Trophoblast cell (in vitro differentiated cells and primary cell): Measurements from ENCODE around the gene THOC7.
A peak's percentile ranks its signal among the peaks of the same experiment; 100 is the strongest.

Experiments
- DNase-seq, 2 donors: peaks; one replicate each; pipeline ENCODE4 v3.0.0-alpha.2; 2016
- H2AFZ ChIP-seq: 2 replicates; pipeline ENCODE4 v1.6.1; 2013; ENCODE audit warnings: low read length, moderate library complexity, mild to moderate bottlenecking; ENCODE audit not compliant: insufficient read depth, poor library complexity
- H2AK5ac ChIP-seq: 2 replicates; pipeline ENCODE4 v1.6.1; 2013; ENCODE audit warnings: mild to moderate bottlenecking, low read length
- H2BK120ac ChIP-seq: 2 replicates; pipeline ENCODE4 v1.6.1; 2013; ENCODE audit warnings: low read length, mild to moderate bottlenecking, moderate library complexity; ENCODE audit not compliant: insufficient read depth, poor library complexity
- H2BK12ac ChIP-seq: 2 replicates; pipeline ENCODE4 v1.6.1; 2013; ENCODE audit warnings: mild to moderate bottlenecking, low read length, moderate library complexity
- H2BK5ac ChIP-seq: 2 replicates; pipeline ENCODE4 v1.6.1; 2013; ENCODE audit warnings: low read length, low read depth, moderate library complexity, mild to moderate bottlenecking; ENCODE audit not compliant: poor library complexity
- H3K14ac ChIP-seq: 2 replicates; pipeline ENCODE4 v1.6.1; 2013; ENCODE audit warnings: mild to moderate bottlenecking, low read length
- H3K18ac ChIP-seq: 2 replicates; pipeline ENCODE4 v1.6.1; 2013; ENCODE audit warnings: mild to moderate bottlenecking, low read length
- H3K23ac ChIP-seq: 2 replicates; pipeline ENCODE4 v1.6.1; 2013; ENCODE audit warnings: low read length
- H3K27ac ChIP-seq: 2 replicates; pipeline ENCODE4 v1.5.1; 2013; ENCODE audit warnings: low read depth, mild to moderate bottlenecking, inconsistent platforms, low read length, moderate library complexity
- H3K27me3 ChIP-seq: 2 replicates; pipeline ENCODE4 v1.6.1; 2013; ENCODE audit warnings: inconsistent platforms, mild to moderate bottlenecking, low read length, moderate library complexity; ENCODE audit not compliant: insufficient read depth
- H3K36me3 ChIP-seq, 2 experiments: 1 replicate in 1 of 2; 2 replicates in 1 of 2; pipeline ENCODE4 v1.6.1; 2013; ENCODE audit warnings: low read length in 2 of 2, mild to moderate bottlenecking in 2 of 2, moderate library complexity in 1 of 2; ENCODE audit not compliant: insufficient read depth in 2 of 2, control insufficient read depth in 1 of 2
- H3K4ac ChIP-seq: 2 replicates; pipeline ENCODE4 v1.6.1; 2013; ENCODE audit warnings: low read depth, mild to moderate bottlenecking, low read length, moderate library complexity
- H3K4me1 ChIP-seq, 2 experiments: 1 replicate in 1 of 2; 2 replicates in 1 of 2; pipeline ENCODE4 v1.6.1; 2013; ENCODE audit warnings: low read length in 2 of 2, mild to moderate bottlenecking in 2 of 2, moderate library complexity in 1 of 2; ENCODE audit not compliant: insufficient read depth in 2 of 2, control insufficient read depth in 1 of 2
- H3K4me2 ChIP-seq: 2 replicates; pipeline ENCODE4 v1.6.1; 2013; ENCODE audit warnings: inconsistent platforms, mild to moderate bottlenecking, low read length, moderate library complexity
- H3K4me3 ChIP-seq: 2 replicates; pipeline ENCODE4 v1.5.1; 2013; ENCODE audit warnings: mild to moderate bottlenecking, low read depth, low read length, inconsistent platforms
- H3K79me1 ChIP-seq: one replicate; pipeline ENCODE4 v1.6.1; 2013; ENCODE audit warnings: low read length
- H3K79me2 ChIP-seq: 2 replicates; pipeline ENCODE4 v1.6.1; 2013; ENCODE audit warnings: low read length, mild to moderate bottlenecking; ENCODE audit not compliant: control insufficient read depth, insufficient read depth, poor library complexity
- H3K9ac ChIP-seq: 2 replicates; pipeline ENCODE4 v1.6.1; 2013; ENCODE audit warnings: mild to moderate bottlenecking, low read length
- H3K9me3 ChIP-seq: 2 replicates; pipeline ENCODE4 v1.6.1; 2013; ENCODE audit warnings: low read depth, mild to moderate bottlenecking, control low read depth, inconsistent platforms, low read length; ENCODE audit not compliant: insufficient read depth
- H4K12ac ChIP-seq: 2 replicates; pipeline ENCODE4 v1.6.1; 2013; ENCODE audit warnings: low read depth, mild to moderate bottlenecking, low read length, moderate library complexity
- H4K8ac ChIP-seq: 2 replicates; pipeline ENCODE4 v1.6.1; 2013; ENCODE audit warnings: low read depth, mild to moderate bottlenecking, low read length, moderate library complexity
- H4K91ac ChIP-seq: one replicate; pipeline ENCODE4 v1.6.1; 2013; ENCODE audit warnings: low read depth, mild to moderate bottlenecking, low read length, moderate library complexity
- WGBS: extraction: QIAGEN DNeasy Blood & Tissue Kit; methylation state at CpG from one replicate; pipeline ENCODE4 v1.1.7; 2013; ENCODE audit warnings: missing lambda C conversion rate; ENCODE audit not compliant: insufficient read length, insufficient coverage; ENCODE audit errors: extremely low coverage; 5-methylcytosine and 5-hydroxymethylcytosine counted together

Gene THOC7

DNA sequence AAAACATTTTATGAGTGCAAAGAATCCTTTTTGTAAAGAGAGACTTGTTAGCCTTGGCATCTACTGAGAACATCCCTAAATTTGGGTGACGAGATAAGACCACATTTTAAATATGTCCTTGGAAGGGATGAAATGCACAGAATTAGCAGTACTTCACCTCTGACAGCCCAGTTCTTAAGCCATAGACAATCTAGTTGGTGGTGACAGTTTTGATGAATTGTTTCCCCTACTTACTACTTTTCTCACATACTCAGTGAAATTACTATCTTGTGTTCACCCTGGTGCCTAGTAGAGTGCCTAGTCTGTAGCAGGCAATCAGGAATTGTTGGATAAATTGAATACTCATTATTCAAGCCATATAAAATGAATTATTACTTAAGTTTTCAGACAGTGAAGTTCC, 45.2 kb upstream of the THOC7 start:
- Histone ChIP-seq H2AK5ac (no peak overlapping the region), H3K36me3 (peaks cover 0 to 4% of the 10 kb centered on the region in 2 experiments), H4K12ac (no peak overlapping the region), H3K4ac (no peak overlapping the region), H3K4me3 (no peak overlapping the region), H3K27ac (no peak overlapping the region), H3K79me2 (peaks cover 12% of the 10 kb centered on the region), H4K8ac (no peak overlapping the region), H2AFZ (no peak overlapping the region), H3K14ac (no peak overlapping the region), H4K91ac (no peak overlapping the region), H3K18ac (no peak overlapping the region), H2BK120ac (no peak overlapping the region), H3K79me1 (peaks cover 12% of the 10 kb centered on the region), H2BK5ac (no peak overlapping the region), H3K4me1 (peaks cover 2 to 4% of the 10 kb centered on the region in 2 experiments), H3K4me2 (no peak overlapping the region), H3K27me3 (no peaks in the 10 kb centered on the region), H3K23ac (no peak overlapping the region), H2BK12ac (no peak overlapping the region), H3K9ac (no peak overlapping the region), H3K9me3 (no peaks in the 10 kb centered on the region)
- WGBS: no CpG with 5 or more reads among the region's 1 CpG
- no peak for DNase-seq

- no peak overlapping the region for H4K91ac ChIP-seq
- H3K4me2 ChIP-seq: no peak overlapping the region
- DNase-seq: peak in 1 of 2 donors; percentile 23
- H3K18ac ChIP-seq: no peak overlapping the region
- no peak overlapping the region for H3K4me3 ChIP-seq
- H3K27ac ChIP-seq: no peak overlapping the region
- H3K4ac ChIP-seq: no peak overlapping the region
- H3K36me3 ChIP-seq: peaks cover 0 to 4% of the 10 kb centered on the region in 2 experiments
- H4K8ac ChIP-seq: no peak overlapping the region
- H3K9me3 ChIP-seq: no peaks in the 10 kb centered on the region
- H3K23ac ChIP-seq: no peak overlapping the region
- no CpG with 5 or more reads among the region's 2 CpGs for WGBS
- peaks cover 12% of the 10 kb centered on the region for H3K79me1 ChIP-seq
- no peak overlapping the region for H4K12ac ChIP-seq
- H2BK5ac ChIP-seq: no peak overlapping the region
- H3K9ac ChIP-seq: no peak overlapping the region
- peaks cover 1 to 4% of the 10 kb centered on the region in 2 experiments for H3K4me1 ChIP-seq
- peaks cover 11% of the 10 kb centered on the region for H3K79me2 ChIP-seq
- H3K27me3 ChIP-seq: no peaks in the 10 kb centered on the region
- no peak overlapping the region for H2AFZ ChIP-seq
- H2BK12ac ChIP-seq: no peak overlapping the region
- H2AK5ac ChIP-seq: no peak overlapping the region
- no peak overlapping the region for H2BK120ac ChIP-seq
- no peak overlapping the region for H3K14ac ChIP-seq
These were observed 44.6 kb upstream of the THOC7 start for GRCh38 chr3:63908081-63908736.

GRCh38 chr3:63905731-63906620, 42.4 kb upstream of the THOC7 start:
- H3K4ac ChIP-seq: no peak overlapping the region
- no peak overlapping the region for H3K4me2 ChIP-seq
- no peak overlapping the region for H3K9ac ChIP-seq
- no peak overlapping the region for H3K14ac ChIP-seq
- no peaks in the 10 kb centered on the region for H3K79me2 ChIP-seq
- H3K4me3 ChIP-seq: no peak overlapping the region
- DNase-seq: no peak
- no peaks in the 10 kb centered on the region for H3K79me1 ChIP-seq
- no peak overlapping the region for H4K91ac ChIP-seq
- H3K27me3 ChIP-seq: no peaks in the 10 kb centered on the region
- no peak overlapping the region for H2AFZ ChIP-seq
- no peaks in the 10 kb centered on the region for H3K4me1 ChIP-seq
- H2AK5ac ChIP-seq: no peak overlapping the region
- H3K27ac ChIP-seq: no peak overlapping the region
- no CpG with 5 or more reads among the region's 4 CpGs for WGBS
- no peak overlapping the region for H3K18ac ChIP-seq
- no peak overlapping the region for H2BK5ac ChIP-seq
- no peak overlapping the region for H2BK12ac ChIP-seq
- H3K9me3 ChIP-seq: no peaks in the 10 kb centered on the region
- no peak overlapping the region for H3K23ac ChIP-seq
- no peak overlapping the region for H4K8ac ChIP-seq
- H3K36me3 ChIP-seq: peaks cover 0 to 4% of the 10 kb centered on the region in 2 experiments
- H4K12ac ChIP-seq: no peak overlapping the region
- no peak overlapping the region for H2BK120ac ChIP-seq

DNA sequence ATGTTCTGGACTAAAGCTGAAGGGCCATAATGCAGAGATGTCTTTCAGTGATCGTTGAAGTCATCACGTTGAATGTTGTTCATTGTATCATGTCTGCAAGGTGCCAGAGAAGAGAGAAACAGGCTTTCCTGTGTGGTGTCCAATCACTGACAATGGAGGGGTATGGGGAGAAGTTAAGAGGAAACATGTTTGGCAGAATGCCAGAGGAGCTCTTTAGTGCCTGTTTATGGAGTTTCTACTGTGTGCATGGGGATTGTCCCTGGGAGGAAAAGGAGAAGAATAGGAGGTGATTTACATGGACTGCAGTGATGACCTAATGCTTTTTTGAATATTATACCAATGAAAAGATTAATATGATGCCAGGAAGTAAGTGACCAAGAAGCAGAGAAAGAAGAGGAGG, 36.9 kb upstream of the THOC7 start:
- Histone ChIP-seq H3K23ac (no peak overlapping the region), H3K9ac (no peak overlapping the region), H3K27ac (no peak overlapping the region), H4K12ac (no peak overlapping the region), H3K14ac (no peak overlapping the region), H3K4me3 (no peak overlapping the region), H2BK12ac (no peak overlapping the region), H2BK5ac (no peak overlapping the region), H4K91ac (no peak overlapping the region), H2AFZ (no peak overlapping the region), H3K18ac (no peak overlapping the region), H3K4me2 (no peak overlapping the region), H3K36me3 (peaks cover 9 to 12% of the 10 kb centered on the region in 2 experiments), H4K8ac (no peak overlapping the region), H2BK120ac (no peak overlapping the region), H2AK5ac (no peak overlapping the region), H3K79me2 (no peaks in the 10 kb centered on the region), H3K9me3 (no peaks in the 10 kb centered on the region), H3K4ac (no peak overlapping the region), H3K79me1 (no peaks in the 10 kb centered on the region), H3K27me3 (no peaks in the 10 kb centered on the region), H3K4me1 (no peaks in the 10 kb centered on the region)
- DNase-seq: no peak
- WGBS: no CpG with 5 or more reads among the region's 2 CpGs
